OCI-LY7 (cell line): ENCODE measurements around the gene ALDH16A1. TPM values are rescaled to one million over a fixed set of nuclear protein-coding genes. Genes with fewer than 3 reads are reported as not detected.
A peak's percentile ranks its signal among the peaks of the same experiment; 100 is the strongest.

Source experiments
- BruUV-seq: library from RNA; stranded (reverse); fragments of 400-500 nt; replicated peaks from 2 replicates; lab custom pipeline; 2021; lab: Mats Ljungman, UMichigan
- CTCF ChIA-PET: fragments of 300-600 bp; sonication (Branson Sonifier 250); formaldehyde crosslinking; loops from one replicate; lab custom pipeline; 2022; ENCODE audit warnings: antibody characterized with exemption; ENCODE audit not compliant: unreplicated experiment; lab: Charles Lee
- POLR2A ChIA-PET: fragments of 300-600 bp; sonication (Branson Sonifier 250); formaldehyde crosslinking; loops from one replicate; lab custom pipeline; 2022; ENCODE audit warnings: antibody characterized with exemption; lab: Charles Lee
- DNase-seq: peaks from one replicate; pipeline ENCODE4 v3.0.0-alpha.2; 2015; ENCODE audit warnings: low spot score
- H2AFZ ChIP-seq: fragments of 200-600 bp; sonication (generic), shearing (Covaris generic); 2 replicates; pipeline ENCODE4 v1.6.1; 2014; ENCODE audit warnings: mild to moderate bottlenecking, antibody characterized with exemption, low read length, moderate library complexity
- H3K27ac ChIP-seq: fragments of 200-600 bp; sonication (generic); 2 replicates; pipeline ENCODE4 v1.5.1; 2014; ENCODE audit warnings: mixed run types, low read depth, mild to moderate bottlenecking, moderate library complexity, low read length, inconsistent platforms; ENCODE audit not compliant: poor library complexity, severe bottlenecking
- H3K36me3 ChIP-seq: fragments of 200-600 bp; sonication (generic); 2 replicates; pipeline ENCODE4 v1.6.1; 2014; ENCODE audit warnings: mild to moderate bottlenecking, antibody characterized with exemption, low read length, moderate library complexity, mixed read lengths; ENCODE audit not compliant: insufficient read depth
- H3K4me1 ChIP-seq: fragments of 200-600 bp; sonication (generic); 2 replicates; pipeline ENCODE4 v1.5.1; 2014; ENCODE audit warnings: mild to moderate bottlenecking, low read length; ENCODE audit not compliant: insufficient read depth, poor library complexity, severe bottlenecking
- H3K4me2 ChIP-seq: fragments of 200-600 bp; sonication (generic); 2 replicates; pipeline ENCODE4 v1.6.1; 2014; ENCODE audit warnings: mild to moderate bottlenecking, low read length
- H3K4me3 ChIP-seq: fragments of 200-600 bp; sonication (generic); 2 replicates; pipeline ENCODE4 v1.5.1; 2014; ENCODE audit warnings: mild to moderate bottlenecking, low read depth, low read length; ENCODE audit not compliant: poor library complexity, severe bottlenecking
- H3K79me2 ChIP-seq: fragments of 200-600 bp; sonication (generic); 2 replicates; pipeline ENCODE4 v1.6.1; 2016; ENCODE audit warnings: low read depth, mild to moderate bottlenecking, low read length, moderate library complexity, mixed read lengths; ENCODE audit not compliant: insufficient read depth
- H3K9me2 ChIP-seq: fragments of 200-600 bp; sonication (generic); 2 replicates; pipeline ENCODE4 v1.6.1; 2016; ENCODE audit warnings: mild to moderate bottlenecking, low read length, mixed read lengths; ENCODE audit not compliant: insufficient read depth
- H3K9me3 ChIP-seq: fragments of 200-600 bp; sonication (generic); 2 replicates; pipeline ENCODE4 v1.6.1; 2014; ENCODE audit warnings: mild to moderate bottlenecking, mixed run types, low read length, mixed read lengths
- H4K20me1 ChIP-seq: fragments of 200-600 bp; sonication (generic); 2 replicates; pipeline ENCODE4 v1.6.1; 2014; ENCODE audit warnings: mild to moderate bottlenecking, antibody characterized with exemption, low read length, moderate library complexity, mixed read lengths; ENCODE audit not compliant: insufficient read depth
- EZH2phosphoT487 ChIP-seq: fragments of 200-600 bp; sonication (generic); IDR thresholded peaks from 2 replicates; pipeline ENCODE4 v1.6.1; 2018; ENCODE audit warnings: low read depth, borderline replicate concordance, mild to moderate bottlenecking, mixed run types, antibody characterized with exemption, low read length, moderate library complexity, mixed read lengths
- intact Hi-C: fragments of 100-400 bp; cut with micrococcal nuclease; formaldehyde crosslinking; loops from one replicate; pipeline ENCODE4 v1.10.0; 2022; ENCODE audit not compliant: unreplicated experiment
- total RNA-seq, 2 experiments: library from RNA; depleted of rRNA in 1 of 2; stranded (reverse); fragments of >200 nt in 1 of 2; shearing (Covaris generic) in 1 of 2; gene quantifications; 2 replicates each; pipeline ENCODE4 v1.2.3, GENCODE V29; 2014 to 2022
- TF ChIP-seq, protein P1 (sequence below): fragments of 200-600 bp; sonication (generic); conservative IDR thresholded peaks from 2 replicates; pipeline ENCODE4 v1.5.1; 2014; ENCODE audit warnings: mild to moderate bottlenecking, antibody characterized with exemption, low read length, moderate library complexity, mixed read lengths

ALDH16A1 gene
- total RNA-seq, 2 experiments from 2014 or later: 26.0 to 55.4 TPM

DNA sequence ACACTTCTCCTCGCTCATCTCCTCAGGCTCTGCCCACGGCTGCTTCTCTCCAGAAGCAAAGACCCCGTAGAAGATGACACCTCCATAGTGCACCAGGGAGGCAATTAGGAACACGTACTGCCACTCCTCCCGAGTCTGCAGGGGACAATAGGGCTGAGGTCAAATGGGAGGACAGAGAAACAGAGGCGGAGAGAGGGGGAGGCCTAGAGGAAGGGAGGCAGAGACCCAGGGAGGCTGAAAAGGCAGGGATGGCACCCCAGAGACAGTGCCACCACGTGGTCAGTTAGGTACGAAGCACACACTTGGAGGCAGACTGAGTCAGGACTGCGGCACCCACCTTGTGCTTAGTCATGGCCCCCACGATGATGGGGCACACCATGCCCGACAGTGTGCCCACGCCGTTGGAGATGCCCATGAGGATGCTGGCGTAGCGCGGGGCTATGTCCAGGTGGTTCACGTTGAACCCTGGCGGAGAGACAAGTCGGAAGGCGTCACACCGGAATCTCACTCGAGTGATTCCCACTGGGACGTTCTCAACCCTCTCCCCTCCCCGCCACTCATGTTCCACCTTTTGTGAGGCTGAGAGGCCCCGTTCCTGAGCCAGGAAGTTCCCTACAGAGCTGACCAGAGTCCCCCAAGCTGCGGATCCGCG, 22.2 kb upstream of the ALDH16A1 start:
- BruUV-seq: no TSS peak
- CTCF ChIA-PET: no interaction called here
- H3K4me3 ChIP-seq: no peak overlapping the region
- intact Hi-C loops: loop anchor here (1.0 kb wide), 1 partner anchor 39 kb away; no protein-coding TSS in a partner anchor
- DNase-seq: peak; percentile 79
- no peaks in the 10 kb centered on the region for H3K36me3 ChIP-seq
- no peak for TF ChIP-seq EZH2phosphoT487
- TF ChIP-seq, protein P1, sequence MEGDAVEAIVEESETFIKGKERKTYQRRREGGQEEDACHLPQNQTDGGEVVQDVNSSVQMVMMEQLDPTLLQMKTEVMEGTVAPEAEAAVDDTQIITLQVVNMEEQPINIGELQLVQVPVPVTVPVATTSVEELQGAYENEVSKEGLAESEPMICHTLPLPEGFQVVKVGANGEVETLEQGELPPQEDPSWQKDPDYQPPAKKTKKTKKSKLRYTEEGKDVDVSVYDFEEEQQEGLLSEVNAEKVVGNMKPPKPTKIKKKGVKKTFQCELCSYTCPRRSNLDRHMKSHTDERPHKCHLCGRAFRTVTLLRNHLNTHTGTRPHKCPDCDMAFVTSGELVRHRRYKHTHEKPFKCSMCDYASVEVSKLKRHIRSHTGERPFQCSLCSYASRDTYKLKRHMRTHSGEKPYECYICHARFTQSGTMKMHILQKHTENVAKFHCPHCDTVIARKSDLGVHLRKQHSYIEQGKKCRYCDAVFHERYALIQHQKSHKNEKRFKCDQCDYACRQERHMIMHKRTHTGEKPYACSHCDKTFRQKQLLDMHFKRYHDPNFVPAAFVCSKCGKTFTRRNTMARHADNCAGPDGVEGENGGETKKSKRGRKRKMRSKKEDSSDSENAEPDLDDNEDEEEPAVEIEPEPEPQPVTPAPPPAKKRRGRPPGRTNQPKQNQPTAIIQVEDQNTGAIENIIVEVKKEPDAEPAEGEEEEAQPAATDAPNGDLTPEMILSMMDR: peak; percentile 75
- H3K9me2 ChIP-seq: no peaks in the 10 kb centered on the region
- peak overlapping the region; percentile 5; the same call in 1 of the 2 replicates for H3K4me2 ChIP-seq
- no peaks in the 10 kb centered on the region for H4K20me1 ChIP-seq
- no peak overlapping the region for H3K27ac ChIP-seq
- no peaks in the 10 kb centered on the region for H3K79me2 ChIP-seq
- peak overlapping the region; percentile 22; the same call in 1 of the 2 replicates for H2AFZ ChIP-seq
- peaks cover 41% of the 10 kb centered on the region for H3K4me1 ChIP-seq
- POLR2A ChIA-PET: no interaction called here
- H3K9me3 ChIP-seq: no peaks in the 10 kb centered on the region

DNA sequence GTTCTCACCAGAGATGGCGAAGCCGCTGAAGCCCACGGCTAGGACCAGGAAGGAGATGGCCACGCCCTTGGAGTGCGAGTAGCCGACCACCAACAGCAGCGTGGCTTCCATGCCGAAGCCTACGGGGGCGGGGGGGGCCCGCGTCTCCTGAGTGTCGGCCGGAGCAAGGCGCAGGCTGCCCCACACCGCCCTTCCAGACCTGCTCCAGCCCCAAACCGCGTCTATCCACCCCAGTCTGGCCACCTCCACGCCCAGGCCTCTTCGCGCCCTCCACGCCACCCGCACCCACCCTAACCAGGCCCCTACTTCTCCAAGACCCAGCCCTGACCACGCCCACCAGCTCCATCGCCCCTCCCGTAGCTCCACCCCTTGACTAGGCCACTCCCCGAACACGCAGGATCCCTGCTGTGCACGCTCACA, 21.7 kb upstream of the ALDH16A1 start:
- Histone ChIP-seq H3K4me2 (no peak overlapping the region), H4K20me1 (no peaks in the 10 kb centered on the region), H3K36me3 (no peaks in the 10 kb centered on the region), H3K79me2 (no peaks in the 10 kb centered on the region), H3K4me3 (no peak overlapping the region), H3K9me2 (no peaks in the 10 kb centered on the region), H3K9me3 (no peaks in the 10 kb centered on the region), H3K27ac (no peak overlapping the region), H2AFZ (no peak overlapping the region), H3K4me1 (peaks cover 41% of the 10 kb centered on the region)
- no TSS peak for BruUV-seq
- ChIA-PET POLR2A (no interaction called here), CTCF (interaction anchor here (0.8 kb wide), 1 partner anchor 40 kb away, joined by 5 read pairs; no protein-coding TSS in a partner anchor)
- DNase-seq: no peak
- intact Hi-C loops: no loop called here
- TF ChIP-seq, protein P1: no peak
- no peak for TF ChIP-seq EZH2phosphoT487
